Liver (tissue), 9 donors: Measurements from ENCODE around the gene SCGB1C2. TPM values are rescaled to one million over a fixed set of nuclear protein-coding genes. Genes with fewer than 3 reads are reported as not detected.
"Not testable (repeated sequence)": the region's sequence is repeated elsewhere in the genome, so short reads cannot be mapped to it uniquely, and the experiment has no call there.

Source experiments
- DNase-seq: peaks from one replicate; pipeline ENCODE4 v3.0.0-alpha.2; 2017; ENCODE audit warnings: low spot score
- H3K27ac ChIP-seq, 2 donors: one replicate each; pipeline ENCODE4 v1.7.0; 2013; ENCODE audit warnings: inconsistent platforms in 2 of 2, low read length in 2 of 2, control low read depth in 1 of 2, low read depth in 1 of 2, mild to moderate bottlenecking in 1 of 2
- H3K27me3 ChIP-seq, 4 donors: one replicate each; pipeline versions ENCODE4 v1.6.1 to v1.7.0; 2013; ENCODE audit warnings: low read length in 3 of 4, inconsistent platforms in 1 of 4, mild to moderate bottlenecking in 1 of 4, moderate library complexity in 1 of 4; ENCODE audit not compliant: control insufficient read depth in 4 of 4, insufficient read depth in 4 of 4
- H3K36me3 ChIP-seq, 4 donors: one replicate each; pipeline versions ENCODE4 v1.6.1 to v1.7.0; 2013; ENCODE audit warnings: low read length in 3 of 4, mild to moderate bottlenecking in 3 of 4, low read depth in 1 of 4, moderate library complexity in 1 of 4; ENCODE audit not compliant: control insufficient read depth in 4 of 4, insufficient read depth in 3 of 4
- H3K4me1 ChIP-seq, 4 donors: one replicate each; pipeline versions ENCODE4 v1.6.1 to v1.7.0; 2013; ENCODE audit warnings: low read length in 3 of 4, mild to moderate bottlenecking in 3 of 4, moderate library complexity in 1 of 4; ENCODE audit not compliant: control insufficient read depth in 4 of 4, insufficient read depth in 4 of 4
- H3K4me3 ChIP-seq, 3 donors: one replicate each; pipeline versions ENCODE4 v1.6.1 to v1.7.0; 2013; ENCODE audit warnings: low read length in 3 of 3, control low read depth in 1 of 3, low read depth in 1 of 3, mild to moderate bottlenecking in 1 of 3
- H3K9ac ChIP-seq, 2 donors: one replicate each; pipeline ENCODE4 v1.7.0; 2013; ENCODE audit warnings: low read length in 2 of 2, mild to moderate bottlenecking in 2 of 2, moderate library complexity in 2 of 2, control low read depth in 1 of 2, low read depth in 1 of 2
- H3K9me3 ChIP-seq, 4 donors: one replicate each; pipeline versions ENCODE4 v1.6.1 to v1.7.0; 2013; ENCODE audit warnings: low read length in 3 of 4; ENCODE audit not compliant: control insufficient read depth in 4 of 4
- CTCF ChIP-seq: fragments of 150-350 bp; IDR thresholded peaks from 2 replicates; pipeline ENCODE4 v1.5.1; 2017; ENCODE audit warnings: improper control_type of control experiment, low read depth, low read length; ENCODE audit not compliant: missing input control
- RAD21 ChIP-seq, 2 donors: IDR thresholded peaks; 2 replicates each; pipeline ENCODE4 v1.6.1; 2016; ENCODE audit warnings: antibody characterized with exemption in 2 of 2, mild to moderate bottlenecking in 2 of 2
- WGBS: extraction: QIAGEN DNeasy Blood & Tissue Kit; methylation state at CpG from one replicate; pipeline ENCODE4 v1.1.7; 2013; 5-methylcytosine and 5-hydroxymethylcytosine counted together
- polyA plus RNA-seq, 2 donors: library from polyadenylated mRNA; stranded (reverse) in 1 of 2; unstranded in 1 of 2; fragments of 200-250 nt in 1 of 2; fragments of >200 nt in 1 of 2; fragmentation: Nextera tagmentation in 1 of 2; extraction: Ambion mirVana in 1 of 2; gene quantifications; one replicate each; pipeline versions ENCODE4 v1.2.1 to v1.2.3, GENCODE V29; 2013 to 2015
- total RNA-seq, 2 donors: library from RNA; depleted of rRNA; stranded (reverse); fragments of >200 nt; gene quantifications; one replicate each; pipeline ENCODE4 v1.2.3, GENCODE V29; 2014
- donor health status: healthy.
- donor health status: healthy.
- donor health status: healthy.
- donor health status: healthy.
- donor health status: healthy.

The SCGB1C2 gene
- total and polyA plus RNA-seq, 4 donors: not detected

GRCh38 chr17:134332-134785, 3.0 kb upstream of the SCGB1C2 start:
- peak; percentile 2 for TF ChIP-seq CTCF
- H3K9me3 ChIP-seq, H3K36me3 ChIP-seq, H3K9ac ChIP-seq, H3K27ac ChIP-seq, DNase-seq, H3K4me1 ChIP-seq, H3K4me3 ChIP-seq, H3K27me3 ChIP-seq: not testable (repeated sequence)
- 65% methylated on average over 11 of the region's 25 CpGs for WGBS

- H3K27me3 ChIP-seq, H3K4me3 ChIP-seq, H3K9me3 ChIP-seq, H3K27ac ChIP-seq, H3K4me1 ChIP-seq, H3K36me3 ChIP-seq, DNase-seq, H3K9ac ChIP-seq: not testable (repeated sequence)
- 76% methylated on average over 6 of the region's 6 CpGs for WGBS
These were observed 2.3 kb upstream of the SCGB1C2 start for GRCh38 chr17:135022-135421.

- H3K9ac ChIP-seq, H3K36me3 ChIP-seq: not testable (repeated sequence)
- no CpG with 5 or more reads among the region's 1 CpG for WGBS
These were observed 1.5 kb upstream of the SCGB1C2 start for GRCh38 chr17:135895-136294.

GRCh38 chr17:136531-136930, 838 bp upstream of the SCGB1C2 start:
- not testable (repeated sequence) for DNase-seq, H3K4me3 ChIP-seq, H3K9ac ChIP-seq, H3K27me3 ChIP-seq, H3K36me3 ChIP-seq, H3K4me1 ChIP-seq, H3K9me3 ChIP-seq, H3K27ac ChIP-seq
- TF ChIP-seq RAD21 (IDR thresholded peaks at IDR 0.05) (peak; percentile 43 to 60), CTCF (peak; percentile 29)
- WGBS: 0% methylated on average over 3 of the region's 4 CpGs

More at GRCh38 chr17:135895-136294, 1.5 kb upstream of the SCGB1C2 start:
- H3K4me1 ChIP-seq, H3K4me3 ChIP-seq, DNase-seq, H3K27me3 ChIP-seq, H3K9me3 ChIP-seq, H3K27ac ChIP-seq: not testable (repeated sequence)

- not testable (repeated sequence) for H3K36me3 ChIP-seq, H3K9me3 ChIP-seq, H3K4me1 ChIP-seq, DNase-seq, H3K4me3 ChIP-seq, H3K27me3 ChIP-seq, H3K27ac ChIP-seq, H3K9ac ChIP-seq
- 81% methylated on average over 21 of the region's 22 CpGs for WGBS
These were observed 2.2 kb downstream of the SCGB1C2 start for GRCh38 chr17:139401-140205.
